ENCODE results near the gene YARS1.

- TF ChIP-seq POLR2AphosphoS5 (IDR thresholded peaks at IDR 0.05) (no peak), POLR2A (IDR thresholded peaks at IDR 0.05) (no peak)
Observed at GRCh38 chr1:32765570-32766327, 51.4 kb downstream of the YARS1 start.

Measured in breast epithelium (tissue), 3 donors.